ENCODE data around the gene ABCA7. TPM values are rescaled to one million over a fixed set of nuclear protein-coding genes. Genes with fewer than 3 reads are reported as not detected.

ABCA7 gene
- total RNA-seq, 1 experiment from 2014 or later: 0.26 TPM

DNA sequence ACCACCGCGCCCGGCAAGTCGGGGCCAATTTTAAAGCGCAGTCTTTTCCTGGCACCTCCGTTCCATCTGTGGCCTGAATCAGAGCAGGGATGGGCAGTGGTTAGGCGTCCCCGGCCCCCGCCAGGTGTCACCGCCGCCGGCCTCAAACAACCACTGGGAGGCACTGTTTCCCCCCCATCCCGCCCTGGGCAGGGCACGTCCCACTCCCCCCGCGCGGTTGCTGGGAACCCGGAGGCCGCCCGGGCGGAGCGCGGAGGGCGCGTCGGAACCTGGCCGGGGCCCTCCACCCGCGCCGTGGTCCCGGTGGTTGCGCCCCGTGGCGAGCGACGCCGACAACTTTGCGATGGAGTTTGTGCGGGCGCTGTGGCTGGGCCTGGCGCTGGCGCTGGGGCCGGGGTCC lies 39.8 kb upstream of the ABCA7 start, which contains the start of gene GRIN3B:
Gene GRIN3B, plus strand, starts transcription at position 325 of the 400 bp plus-strand sequence. Its CDS starts 19 bp downstream, at position 344.
- peak; percentile 47 for DNase-seq
- peaks cover 9% of the 10 kb centered on the region for H3K27me3 ChIP-seq
- no peaks in the 10 kb centered on the region for H3K36me3 ChIP-seq
- no peaks in the 10 kb centered on the region for H3K9me3 ChIP-seq
- no peak within 1 kb of the TSS for H3K4me3 ChIP-seq

DNA sequence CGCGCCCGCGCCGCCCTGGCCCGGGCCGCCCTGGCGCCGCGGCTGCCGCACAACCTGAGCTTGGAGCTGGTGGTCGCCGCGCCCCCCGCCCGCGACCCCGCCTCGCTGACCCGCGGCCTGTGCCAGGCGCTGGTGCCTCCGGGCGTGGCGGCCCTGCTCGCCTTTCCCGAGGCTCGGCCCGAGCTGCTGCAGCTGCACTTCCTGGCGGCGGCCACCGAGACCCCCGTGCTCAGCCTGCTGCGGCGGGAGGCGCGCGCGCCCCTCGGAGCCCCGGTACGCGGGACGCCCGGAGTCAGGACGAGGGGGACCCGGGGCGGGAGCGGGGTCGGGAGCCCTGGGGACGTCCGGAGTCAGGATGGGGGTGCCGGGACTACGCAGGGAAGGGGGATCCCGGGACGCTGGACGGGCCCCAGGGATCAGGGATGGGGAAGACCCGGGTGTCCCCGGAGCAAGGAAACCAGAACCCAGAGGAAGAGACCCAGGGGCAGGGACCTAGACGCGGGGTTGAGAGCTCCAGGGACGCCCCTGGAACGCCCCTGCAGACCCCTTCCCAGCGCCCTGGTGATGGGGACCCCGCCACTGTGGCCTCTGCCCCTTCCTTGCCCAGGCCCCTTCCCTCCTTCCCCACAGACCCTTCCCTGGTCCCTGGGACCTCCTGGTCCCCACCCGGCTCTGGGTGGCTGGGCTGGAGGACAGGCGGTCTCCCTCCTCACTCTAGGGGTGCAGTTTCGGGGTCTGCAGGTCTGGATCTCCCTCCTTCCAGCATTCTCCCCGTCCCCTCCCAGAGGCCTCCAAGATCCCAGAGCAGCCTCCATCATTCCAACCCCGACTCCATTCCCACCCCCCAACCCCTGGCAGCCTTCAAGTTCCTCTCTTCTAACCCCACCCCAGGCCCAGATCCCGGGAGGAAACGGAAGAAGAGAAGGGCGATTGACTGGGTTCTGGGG lies 39.0 kb upstream of the ABCA7 start:
- H3K36me3 ChIP-seq: no peaks in the 10 kb centered on the region
- DNase-seq: no peak
- peaks cover 9% of the 10 kb centered on the region for H3K27me3 ChIP-seq
- no peak overlapping the region for H3K4me3 ChIP-seq
- no peaks in the 10 kb centered on the region for H3K9me3 ChIP-seq

DNA sequence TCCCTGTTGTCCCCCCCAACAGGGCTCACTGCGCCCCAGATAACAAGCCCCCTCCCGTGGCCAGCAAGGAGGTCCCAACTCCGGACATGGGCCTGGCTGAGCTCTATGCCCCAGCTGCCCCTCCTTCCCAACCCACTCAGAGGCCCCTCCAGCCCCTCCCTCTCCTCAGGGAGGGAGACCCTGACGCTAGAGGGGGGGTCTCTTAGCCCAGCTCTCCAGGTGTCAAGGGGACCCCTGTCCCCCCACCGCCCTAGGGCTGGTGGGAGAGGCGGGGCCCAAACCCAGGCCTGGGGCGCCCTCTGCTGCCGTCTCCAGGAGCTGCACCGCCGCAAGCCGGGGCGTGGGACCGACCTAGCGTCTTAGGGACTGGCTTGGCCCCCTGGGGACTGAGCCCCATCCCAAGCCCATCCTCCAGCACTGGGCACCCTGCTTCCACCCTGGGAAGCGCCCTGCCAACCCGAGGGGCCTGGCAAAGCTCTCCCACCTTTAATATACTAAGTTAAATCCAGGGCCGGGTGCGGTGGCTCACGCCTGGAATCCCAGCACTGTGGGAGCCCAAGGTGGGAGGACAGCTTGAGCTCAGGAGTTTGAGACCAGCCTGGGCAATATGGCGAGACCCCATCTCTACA lies 38.3 kb upstream of the ABCA7 start:
- Histone ChIP-seq H3K4me3 (no peak overlapping the region), H3K27me3 (peaks cover 9% of the 10 kb centered on the region), H3K36me3 (no peaks in the 10 kb centered on the region), H3K9me3 (no peaks in the 10 kb centered on the region)
- DNase-seq: no peak

DNA sequence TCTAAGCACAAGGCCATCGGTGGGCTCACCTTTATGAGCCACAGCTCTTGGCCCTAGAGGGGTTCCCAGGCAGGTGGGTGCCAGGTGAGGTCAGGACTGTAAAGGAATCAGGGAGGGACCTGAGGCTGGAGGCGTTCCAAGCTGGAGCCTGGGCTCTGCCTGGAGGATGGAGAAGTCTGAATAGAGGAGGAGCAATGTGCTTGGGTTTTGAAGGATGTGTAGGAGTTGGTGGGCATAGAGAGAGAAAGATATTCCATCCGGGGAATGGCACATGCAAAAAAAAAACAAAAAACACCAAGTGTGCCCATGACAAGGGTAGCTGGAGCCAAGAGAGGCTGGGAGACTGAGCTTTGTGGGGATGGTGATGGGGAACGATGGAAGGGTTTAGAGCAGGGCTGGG lies 37.3 kb upstream of the ABCA7 start:
- Histone ChIP-seq H3K27me3 (peaks cover 9% of the 10 kb centered on the region), H3K36me3 (no peaks in the 10 kb centered on the region), H3K9me3 (no peaks in the 10 kb centered on the region), H3K4me3 (no peak overlapping the region)
- no peak for DNase-seq

DNA sequence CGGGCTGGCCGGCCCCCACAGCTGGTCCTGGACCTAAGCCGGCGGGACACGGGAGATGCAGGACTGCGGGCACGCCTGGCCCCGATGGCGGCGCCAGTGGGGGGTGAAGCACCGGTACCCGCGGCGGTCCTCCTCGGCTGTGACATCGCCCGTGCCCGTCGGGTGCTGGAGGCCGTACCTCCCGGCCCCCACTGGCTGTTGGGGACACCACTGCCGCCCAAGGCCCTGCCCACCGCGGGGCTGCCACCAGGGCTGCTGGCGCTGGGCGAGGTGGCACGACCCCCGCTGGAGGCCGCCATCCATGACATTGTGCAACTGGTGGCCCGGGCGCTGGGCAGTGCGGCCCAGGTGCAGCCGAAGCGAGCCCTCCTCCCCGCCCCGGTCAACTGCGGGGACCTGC lies 36.6 kb upstream of the ABCA7 start:
- Histone ChIP-seq H3K4me3 (no peak overlapping the region), H3K9me3 (no peaks in the 10 kb centered on the region), H3K27me3 (peaks cover 9% of the 10 kb centered on the region), H3K36me3 (no peaks in the 10 kb centered on the region)
- DNase-seq: no peak

DNA sequence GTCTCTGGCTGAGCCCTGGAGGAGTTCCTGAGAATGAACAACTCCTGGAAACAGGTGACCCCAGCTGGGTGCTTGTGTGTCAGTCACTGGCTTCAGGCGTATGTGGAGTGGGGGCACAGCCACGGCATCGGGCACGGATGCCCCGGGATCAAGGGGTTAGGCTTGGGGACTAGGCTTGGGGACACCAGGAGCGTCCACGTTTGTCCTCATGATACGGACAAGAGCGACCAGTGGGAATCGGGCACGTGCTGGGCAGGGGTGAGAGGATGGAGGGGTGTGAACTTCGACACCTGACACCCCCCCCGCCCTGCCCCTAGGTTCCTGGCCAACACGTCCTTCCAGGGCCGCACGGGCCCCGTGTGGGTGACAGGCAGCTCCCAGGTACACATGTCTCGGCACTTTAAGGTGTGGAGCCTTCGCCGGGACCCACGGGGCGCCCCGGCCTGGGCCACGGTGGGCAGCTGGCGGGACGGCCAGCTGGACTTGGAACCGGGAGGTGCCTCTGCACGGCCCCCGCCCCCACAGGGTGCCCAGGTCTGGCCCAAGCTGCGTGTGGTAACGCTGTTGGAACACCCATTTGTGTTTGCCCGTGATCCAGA lies 35.6 kb upstream of the ABCA7 start:
- H3K27me3 ChIP-seq: peaks cover 4% of the 10 kb centered on the region
- DNase-seq: no peak
- no peak overlapping the region for H3K4me3 ChIP-seq
- no peaks in the 10 kb centered on the region for H3K9me3 ChIP-seq
- no peaks in the 10 kb centered on the region for H3K36me3 ChIP-seq

DNA sequence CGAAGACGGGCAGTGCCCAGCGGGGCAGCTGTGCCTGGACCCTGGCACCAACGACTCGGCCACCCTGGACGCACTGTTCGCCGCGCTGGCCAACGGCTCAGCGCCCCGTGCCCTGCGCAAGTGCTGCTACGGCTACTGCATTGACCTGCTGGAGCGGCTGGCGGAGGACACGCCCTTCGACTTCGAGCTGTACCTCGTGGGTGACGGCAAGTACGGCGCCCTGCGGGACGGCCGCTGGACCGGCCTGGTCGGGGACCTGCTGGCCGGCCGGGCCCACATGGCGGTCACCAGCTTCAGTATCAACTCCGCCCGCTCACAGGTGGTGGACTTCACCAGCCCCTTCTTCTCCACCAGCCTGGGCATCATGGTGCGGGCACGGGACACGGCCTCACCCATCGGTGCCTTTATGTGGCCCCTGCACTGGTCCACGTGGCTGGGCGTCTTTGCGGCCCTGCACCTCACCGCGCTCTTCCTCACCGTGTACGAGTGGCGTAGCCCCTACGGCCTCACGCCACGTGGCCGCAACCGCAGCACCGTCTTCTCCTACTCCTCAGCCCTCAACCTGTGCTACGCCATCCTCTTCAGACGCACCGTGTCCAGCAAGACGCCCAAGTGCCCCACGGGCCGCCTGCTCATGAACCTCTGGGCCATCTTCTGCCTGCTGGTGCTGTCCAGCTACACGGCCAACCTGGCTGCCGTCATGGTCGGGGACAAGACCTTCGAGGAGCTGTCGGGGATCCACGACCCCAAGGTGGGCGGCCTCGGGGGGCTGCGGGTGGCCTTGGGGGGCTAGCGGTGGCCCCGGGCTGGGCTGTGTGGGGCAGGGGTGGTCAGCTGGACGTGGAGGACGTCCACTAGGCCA lies 34.9 kb upstream of the ABCA7 start:
- DNase-seq: no peak
- no peaks in the 10 kb centered on the region for H3K9me3 ChIP-seq

DNA sequence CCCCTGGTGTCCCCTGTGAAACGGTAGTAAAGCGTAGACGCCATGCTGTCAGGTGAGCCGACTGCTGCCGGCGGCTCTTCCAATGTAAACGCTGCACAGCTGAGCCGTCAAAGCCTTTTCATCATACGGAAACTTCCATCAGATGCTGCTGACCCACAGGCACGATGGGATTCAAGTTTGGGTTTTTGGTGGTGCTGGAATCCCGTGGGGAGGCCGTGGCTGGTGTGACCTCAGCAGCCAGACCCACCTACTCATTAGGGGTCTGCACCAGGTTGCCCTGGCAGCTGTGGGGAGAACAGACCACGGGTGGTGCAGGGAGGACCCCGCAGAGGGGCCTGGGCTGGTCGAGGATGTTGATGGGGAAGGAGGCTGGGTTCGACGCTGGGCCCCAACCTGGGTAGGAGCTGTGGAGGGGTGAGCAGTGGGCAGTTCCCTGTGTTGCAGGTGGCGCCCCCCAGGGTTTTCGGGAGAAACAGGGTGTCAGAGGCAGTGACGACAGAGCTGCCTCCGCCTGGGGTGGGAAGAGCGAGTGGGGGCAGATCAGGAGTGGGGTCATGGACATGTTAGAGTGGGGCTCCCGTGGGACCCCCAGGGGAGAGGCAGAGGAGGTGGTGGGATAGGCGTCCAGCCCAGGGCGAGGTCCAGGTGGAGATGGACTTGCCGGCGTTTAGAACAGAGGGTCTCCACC lies 33.1 kb upstream of the ABCA7 start:
- H3K27me3 ChIP-seq: no peaks in the 10 kb centered on the region
- no peaks in the 10 kb centered on the region for H3K36me3 ChIP-seq
- DNase-seq: no peak
- no peaks in the 10 kb centered on the region for H3K9me3 ChIP-seq
- H3K4me3 ChIP-seq: no peak overlapping the region

More for the DNA sequence above, 34.9 kb upstream of the ABCA7 start:
- Histone ChIP-seq H3K36me3 (no peaks in the 10 kb centered on the region), H3K4me3 (no peak overlapping the region), H3K27me3 (no peaks in the 10 kb centered on the region; the same call in 1 of the 2 replicates)

DNA sequence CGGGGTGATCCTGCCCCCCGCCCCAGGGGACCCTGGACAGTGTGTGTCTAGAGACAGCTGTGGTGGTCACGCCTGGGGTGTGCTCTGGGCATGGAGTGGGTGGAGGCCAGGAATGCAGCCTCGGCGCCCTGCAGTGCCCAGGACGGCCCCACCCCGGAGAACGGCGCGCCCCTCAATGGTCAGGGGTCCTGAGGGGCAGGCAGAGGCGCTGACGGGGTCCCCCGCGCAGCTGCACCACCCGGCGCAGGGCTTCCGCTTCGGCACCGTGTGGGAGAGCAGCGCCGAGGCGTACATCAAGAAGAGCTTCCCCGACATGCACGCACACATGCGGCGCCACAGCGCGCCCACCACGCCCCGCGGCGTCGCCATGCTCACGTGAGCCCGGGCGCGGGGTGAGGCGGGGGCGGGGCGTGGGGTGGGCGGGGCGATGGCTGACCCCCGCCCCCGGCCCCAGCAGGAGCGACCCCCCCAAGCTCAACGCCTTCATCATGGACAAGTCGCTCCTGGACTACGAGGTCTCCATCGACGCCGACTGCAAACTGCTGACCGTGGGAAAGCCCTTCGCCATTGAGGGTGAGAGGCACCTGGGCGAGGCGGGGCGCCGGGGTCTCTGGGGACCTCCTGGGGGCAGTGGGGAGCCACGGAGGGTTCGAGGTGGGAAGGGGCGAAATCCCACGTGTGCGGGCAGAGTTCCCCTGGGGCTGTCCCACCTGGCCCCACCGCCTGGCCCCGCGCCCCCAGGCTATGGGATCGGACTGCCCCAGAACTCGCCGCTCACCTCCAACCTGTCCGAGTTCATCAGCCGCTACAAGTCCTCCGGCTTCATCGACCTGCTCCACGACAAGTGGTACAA lies 32.3 kb upstream of the ABCA7 start:
- DNase-seq: no peak

DNA sequence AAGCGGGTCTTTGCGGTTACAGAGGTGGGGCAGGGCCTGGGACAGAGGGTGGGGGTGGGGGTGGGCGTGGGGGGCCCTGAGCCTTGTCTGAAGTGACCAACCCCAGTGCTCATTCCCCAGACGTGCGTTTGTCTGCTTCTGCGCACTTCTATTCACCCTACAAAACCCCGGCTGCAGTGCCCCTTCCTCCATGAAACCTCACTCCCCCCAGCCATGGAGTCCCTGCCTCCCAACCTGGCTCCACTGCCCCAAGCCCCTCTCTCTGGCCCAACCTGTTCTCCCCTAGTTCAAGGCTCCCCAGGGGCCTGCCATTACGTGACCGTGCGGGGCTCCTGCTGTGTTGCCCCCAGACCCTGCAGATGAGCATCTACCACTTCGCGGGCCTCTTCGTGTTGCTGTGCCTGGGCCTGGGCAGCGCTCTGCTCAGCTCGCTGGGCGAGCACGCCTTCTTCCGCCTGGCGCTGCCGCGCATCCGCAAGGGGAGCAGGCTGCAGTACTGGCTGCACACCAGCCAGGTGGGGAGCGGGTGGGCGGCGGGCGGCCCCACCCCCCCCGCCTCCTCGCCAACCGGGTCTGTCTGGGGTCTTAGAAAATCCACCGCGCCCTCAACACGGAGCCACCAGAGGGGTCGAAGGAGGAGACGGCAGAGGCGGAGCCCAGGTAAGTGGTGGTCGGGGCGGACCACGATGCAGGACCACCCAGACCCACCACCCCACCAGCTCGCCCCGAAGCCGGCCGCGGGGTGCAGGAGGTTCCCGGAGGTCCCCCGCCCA lies 31.5 kb upstream of the ABCA7 start:
- Histone ChIP-seq H3K36me3 (no peaks in the 10 kb centered on the region), H3K27me3 (no peaks in the 10 kb centered on the region), H3K4me3 (no peak overlapping the region), H3K9me3 (no peaks in the 10 kb centered on the region)
- DNase-seq: no peak

More for the DNA sequence above, 32.3 kb upstream of the ABCA7 start:
- no peaks in the 10 kb centered on the region for H3K9me3 ChIP-seq
- H3K36me3 ChIP-seq: no peaks in the 10 kb centered on the region
- no peak overlapping the region for H3K4me3 ChIP-seq
- H3K27me3 ChIP-seq: no peaks in the 10 kb centered on the region

DNA sequence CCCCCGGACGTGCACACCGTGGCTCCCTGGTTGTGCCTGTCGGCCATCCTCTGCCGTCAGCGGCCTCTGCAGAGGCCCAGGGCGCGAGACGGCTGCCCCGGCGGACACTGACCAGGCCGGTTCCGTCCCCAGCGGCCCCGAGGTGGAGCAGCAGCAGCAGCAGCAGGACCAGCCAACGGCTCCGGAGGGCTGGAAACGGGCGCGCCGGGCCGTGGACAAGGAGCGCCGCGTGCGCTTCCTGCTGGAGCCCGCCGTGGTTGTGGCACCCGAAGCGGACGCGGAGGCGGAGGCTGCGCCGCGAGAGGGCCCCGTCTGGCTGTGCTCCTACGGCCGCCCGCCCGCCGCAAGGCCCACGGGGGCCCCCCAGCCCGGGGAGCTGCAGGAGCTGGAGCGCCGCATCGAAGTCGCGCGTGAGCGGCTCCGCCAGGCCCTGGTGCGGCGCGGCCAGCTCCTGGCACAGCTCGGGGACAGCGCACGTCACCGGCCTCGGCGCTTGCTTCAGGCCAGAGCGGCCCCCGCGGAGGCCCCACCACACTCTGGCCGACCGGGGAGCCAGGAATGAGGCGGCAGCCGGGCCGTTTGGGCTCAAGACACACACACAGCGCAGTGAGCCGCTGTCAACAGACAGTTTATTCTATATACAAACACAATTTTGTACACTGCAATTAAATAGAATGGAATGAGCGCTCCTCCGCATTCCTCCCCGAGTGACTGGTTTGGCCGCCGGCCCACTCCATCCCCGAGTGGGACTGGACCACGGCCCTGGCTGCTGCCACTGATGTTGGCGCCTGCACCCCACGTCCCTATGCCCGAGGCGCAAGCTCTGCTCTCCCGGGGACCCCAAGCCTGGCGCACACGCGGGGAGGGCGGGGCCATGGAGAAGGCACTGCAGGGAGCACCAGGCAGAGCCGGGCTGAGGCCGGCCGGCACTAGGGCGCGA lies 30.6 kb upstream of the ABCA7 start:
- Histone ChIP-seq H3K4me3 (no peak overlapping the region), H3K27me3 (no peaks in the 10 kb centered on the region), H3K9me3 (no peaks in the 10 kb centered on the region), H3K36me3 (no peaks in the 10 kb centered on the region)
- no peak for DNase-seq

DNA sequence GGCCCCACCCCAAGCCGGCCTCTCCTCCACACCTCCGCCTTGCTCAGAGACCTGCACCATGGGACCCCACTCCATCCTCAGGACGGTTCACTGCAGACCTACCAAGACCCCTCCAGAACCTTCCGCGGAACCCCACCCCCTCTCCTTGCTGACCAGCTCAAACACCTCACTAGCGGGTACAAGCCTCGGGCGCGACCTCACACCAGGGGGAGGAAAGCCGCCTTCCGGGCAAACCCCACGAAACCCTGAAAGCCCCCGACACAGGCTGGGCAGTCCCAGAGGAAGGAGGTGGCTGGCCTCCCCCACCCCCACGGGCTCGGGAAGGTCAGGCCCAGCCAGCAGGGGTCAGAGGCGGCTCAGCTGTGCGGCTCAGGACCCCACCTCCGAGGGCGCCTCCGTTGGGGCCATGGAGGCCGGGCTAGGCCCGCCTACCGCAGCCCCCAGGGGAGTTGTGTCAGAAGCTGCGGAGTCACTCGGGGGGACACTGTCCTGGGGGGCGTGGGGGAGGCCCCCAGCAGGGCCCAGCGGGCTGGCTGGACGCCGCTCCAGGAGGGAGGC lies 29.8 kb upstream of the ABCA7 start:
- no peaks in the 10 kb centered on the region for H3K27me3 ChIP-seq
- no peak for DNase-seq
- no peak overlapping the region for H3K4me3 ChIP-seq
- no peaks in the 10 kb centered on the region for H3K9me3 ChIP-seq
- H3K36me3 ChIP-seq: no peaks in the 10 kb centered on the region; the same call in 1 of the 2 replicates

Data from MG63 (cell line).